ENCODE data around the gene COL15A1.

COL15A1 gene

GRCh38 chr9:98966676-98967075 is 23.0 kb downstream of the COL15A1 start:
- no peak overlapping the region for H3K27ac ChIP-seq
- TF ChIP-seq, protein P1, sequence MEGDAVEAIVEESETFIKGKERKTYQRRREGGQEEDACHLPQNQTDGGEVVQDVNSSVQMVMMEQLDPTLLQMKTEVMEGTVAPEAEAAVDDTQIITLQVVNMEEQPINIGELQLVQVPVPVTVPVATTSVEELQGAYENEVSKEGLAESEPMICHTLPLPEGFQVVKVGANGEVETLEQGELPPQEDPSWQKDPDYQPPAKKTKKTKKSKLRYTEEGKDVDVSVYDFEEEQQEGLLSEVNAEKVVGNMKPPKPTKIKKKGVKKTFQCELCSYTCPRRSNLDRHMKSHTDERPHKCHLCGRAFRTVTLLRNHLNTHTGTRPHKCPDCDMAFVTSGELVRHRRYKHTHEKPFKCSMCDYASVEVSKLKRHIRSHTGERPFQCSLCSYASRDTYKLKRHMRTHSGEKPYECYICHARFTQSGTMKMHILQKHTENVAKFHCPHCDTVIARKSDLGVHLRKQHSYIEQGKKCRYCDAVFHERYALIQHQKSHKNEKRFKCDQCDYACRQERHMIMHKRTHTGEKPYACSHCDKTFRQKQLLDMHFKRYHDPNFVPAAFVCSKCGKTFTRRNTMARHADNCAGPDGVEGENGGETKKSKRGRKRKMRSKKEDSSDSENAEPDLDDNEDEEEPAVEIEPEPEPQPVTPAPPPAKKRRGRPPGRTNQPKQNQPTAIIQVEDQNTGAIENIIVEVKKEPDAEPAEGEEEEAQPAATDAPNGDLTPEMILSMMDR (conservative IDR thresholded peaks at IDR 0.05) = no peak

- H3K27ac ChIP-seq = no peak overlapping the region
- TF ChIP-seq, protein P1 (conservative IDR thresholded peaks at IDR 0.05) = no peak
Measured at GRCh38 chr9:98967257-98967656, 23.6 kb downstream of the COL15A1 start.

DNA sequence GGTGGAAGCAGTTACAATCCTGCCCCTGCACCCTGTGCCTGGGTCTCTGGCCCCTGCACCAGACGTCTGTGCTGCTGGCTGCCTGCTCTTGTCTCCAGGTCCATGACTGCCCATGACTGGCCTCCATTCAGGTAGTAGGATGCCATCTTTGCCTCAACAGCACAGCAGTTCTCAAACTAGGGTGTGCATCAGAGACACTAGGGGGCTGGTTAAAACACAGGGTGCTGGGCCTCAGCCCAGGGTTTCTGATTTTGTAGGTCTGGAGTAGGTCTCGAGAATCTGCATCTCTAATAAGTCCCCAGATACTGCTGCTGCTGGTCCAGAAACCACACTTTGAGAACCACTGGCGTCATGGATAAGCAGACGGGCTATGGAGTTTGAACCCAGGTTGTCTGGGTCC is 24.0 kb downstream of the COL15A1 start:
- TF ChIP-seq, protein P1 (conservative IDR thresholded peaks at IDR 0.05) = no peak
- H3K27ac ChIP-seq = no peak overlapping the region

DNA sequence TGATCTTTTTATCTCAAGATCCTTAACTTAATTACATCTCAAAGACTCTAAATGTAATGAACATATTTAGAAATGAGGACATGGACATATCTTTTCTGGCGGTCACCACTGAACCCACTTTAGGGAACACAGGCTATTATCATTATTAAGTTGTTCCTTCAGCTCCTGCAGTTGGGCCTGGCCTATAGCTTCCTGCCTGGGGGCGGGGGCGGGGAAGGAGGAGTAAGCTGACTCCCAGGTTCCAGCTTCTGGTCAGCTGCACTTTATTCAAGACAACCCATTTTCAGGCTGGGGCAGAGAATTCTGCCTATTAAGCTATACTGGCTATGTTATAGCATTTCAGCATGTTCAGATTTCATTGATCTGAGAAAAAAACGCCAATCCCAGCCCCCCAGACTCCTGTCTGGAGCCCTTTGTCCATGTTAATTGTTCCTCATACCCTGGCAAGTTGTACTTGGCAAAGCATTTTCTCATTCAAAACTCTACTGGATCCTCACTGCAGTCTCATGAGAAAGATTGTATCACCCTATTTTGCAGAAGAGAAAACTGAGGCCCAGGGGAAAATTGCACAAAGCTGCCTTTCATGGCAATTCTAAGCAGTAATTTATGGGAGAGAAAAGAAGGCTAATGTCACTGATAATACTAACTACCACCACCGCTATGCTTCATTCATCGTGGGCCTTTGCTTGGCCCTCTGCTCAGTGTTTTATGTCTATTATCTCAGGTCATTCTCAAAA is 25.1 kb downstream of the COL15A1 start:
- no peak overlapping the region for H3K27ac ChIP-seq
- TF ChIP-seq, protein P1 (conservative IDR thresholded peaks at IDR 0.05) = no peak

- TF ChIP-seq, protein P1 (conservative IDR thresholded peaks at IDR 0.05) = no peak
- H3K27ac ChIP-seq = no peak overlapping the region
Measured at GRCh38 chr9:98970532-98971041, 26.9 kb downstream of the COL15A1 start.

- TF ChIP-seq, protein P1 (conservative IDR thresholded peaks at IDR 0.05) = no peak
- H3K27ac ChIP-seq = no peak overlapping the region
Measured at GRCh38 chr9:98971168-98971914, 27.6 kb downstream of the COL15A1 start.

DNA sequence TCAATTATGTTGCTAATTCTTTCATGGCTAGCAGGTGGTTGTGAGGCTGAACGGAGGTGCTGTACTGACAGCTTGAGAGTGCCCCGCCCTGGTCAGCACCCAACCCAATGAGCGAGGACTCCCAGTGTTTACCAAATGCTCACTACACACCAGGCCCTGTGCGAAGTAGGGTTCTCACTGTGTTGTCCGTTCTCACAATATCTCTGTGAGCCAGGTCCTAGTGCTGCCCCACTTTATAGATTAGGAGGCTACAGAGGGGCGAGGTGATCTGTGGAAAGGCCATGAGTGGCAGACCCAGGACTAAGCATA is 28.2 kb downstream of the COL15A1 start:
- TF ChIP-seq, protein P1 (conservative IDR thresholded peaks at IDR 0.05) = no peak

More for the DNA sequence above, 28.2 kb downstream of the COL15A1 start:
- no peak overlapping the region for H3K27ac ChIP-seq
